Measurements from ENCODE around the gene ARHGEF11.

Gene ARHGEF11

GRCh38 chr1:156941675-156942074 is 103.9 kb downstream of the ARHGEF11 start:
- no peaks in the 10 kb centered on the region for H3K79me2 ChIP-seq (ENCODE audit: control insufficient read depth, low read length)
- no peak overlapping the region for H3K27ac ChIP-seq (ENCODE audit: low read depth, low read length)
- no peaks in the 10 kb centered on the region; the same call in 1 of the 2 replicates for H3K36me3 ChIP-seq (ENCODE audit: control insufficient read depth, low read length)
- H4K20me1 ChIP-seq (ENCODE audit: control insufficient read depth, insufficient read depth, low read depth, low read length), result no peaks in the 10 kb centered on the region
- H3K4me3 ChIP-seq (ENCODE audit: low read length), result no peak overlapping the region
- H3F3A ChIP-seq (ENCODE audit: control insufficient read depth, insufficient read depth), result no peaks in the 10 kb centered on the region
- H3K27me3 ChIP-seq (ENCODE audit: control insufficient read depth, low read length), result no peaks in the 10 kb centered on the region
- no peaks in the 10 kb centered on the region for H3K9me2 ChIP-seq (replicated peaks; ENCODE audit: control insufficient read depth, low read length)
- no peaks in the 10 kb centered on the region for H3K4me1 ChIP-seq (ENCODE audit: control insufficient read depth, low read length)
- no peak overlapping the region for H3K4me2 ChIP-seq (ENCODE audit: low read length)
- TF ChIP-seq EZH2phosphoT487 (IDR thresholded peaks at IDR 0.05; ENCODE audit: borderline replicate concordance, low read length) (no peak), CTCF (IDR thresholded peaks at IDR 0.05; ENCODE audit: low read depth, low read length, poor library complexity, severe bottlenecking) (no peak)
- no peaks in the 10 kb centered on the region for H3K9me3 ChIP-seq (ENCODE audit: control insufficient read depth, insufficient read depth, low read length)

GRCh38 chr1:156939786-156940334 is 105.7 kb downstream of the ARHGEF11 start:
- H3K4me3 ChIP-seq (ENCODE audit: low read length), result no peak overlapping the region
- no peak overlapping the region for H3K4me2 ChIP-seq (ENCODE audit: low read length)
- no peaks in the 10 kb centered on the region for H3K9me3 ChIP-seq (ENCODE audit: control insufficient read depth, insufficient read depth, low read length)
- no peaks in the 10 kb centered on the region; the same call in 1 of the 2 replicates for H3K36me3 ChIP-seq (ENCODE audit: control insufficient read depth, low read length)
- H3F3A ChIP-seq (ENCODE audit: control insufficient read depth, insufficient read depth), result no peaks in the 10 kb centered on the region
- H3K4me1 ChIP-seq (ENCODE audit: control insufficient read depth, low read length), result no peaks in the 10 kb centered on the region
- no peak overlapping the region for H3K27ac ChIP-seq (ENCODE audit: low read depth, low read length)
- no peaks in the 10 kb centered on the region for H4K20me1 ChIP-seq (ENCODE audit: control insufficient read depth, insufficient read depth, low read depth, low read length)
- TF ChIP-seq CTCF (IDR thresholded peaks at IDR 0.05; ENCODE audit: low read depth, low read length, poor library complexity, severe bottlenecking) (no peak), EZH2phosphoT487 (IDR thresholded peaks at IDR 0.05; ENCODE audit: borderline replicate concordance, low read length) (no peak)
- H3K9me2 ChIP-seq (replicated peaks; ENCODE audit: control insufficient read depth, low read length), result no peaks in the 10 kb centered on the region
- no peaks in the 10 kb centered on the region for H3K27me3 ChIP-seq (ENCODE audit: control insufficient read depth, low read length)
- no peaks in the 10 kb centered on the region for H3K79me2 ChIP-seq (ENCODE audit: control insufficient read depth, low read length)

GRCh38 chr1:156938813-156939212 is 106.7 kb downstream of the ARHGEF11 start:
- Histone ChIP-seq H3K36me3 (ENCODE audit: control insufficient read depth, low read length) (no peaks in the 10 kb centered on the region), H3K27ac (ENCODE audit: low read depth, low read length) (no peak overlapping the region), H3K27me3 (ENCODE audit: control insufficient read depth, low read length) (no peaks in the 10 kb centered on the region), H4K20me1 (ENCODE audit: control insufficient read depth, insufficient read depth, low read depth, low read length) (no peaks in the 10 kb centered on the region), H3K4me3 (ENCODE audit: low read length) (no peak overlapping the region), H3K9me2 (replicated peaks; ENCODE audit: control insufficient read depth, low read length) (no peaks in the 10 kb centered on the region), H3K4me2 (ENCODE audit: low read length) (no peak overlapping the region), H3K9me3 (ENCODE audit: control insufficient read depth, insufficient read depth, low read length) (no peaks in the 10 kb centered on the region), H3F3A (ENCODE audit: control insufficient read depth, insufficient read depth) (no peaks in the 10 kb centered on the region), H3K4me1 (ENCODE audit: control insufficient read depth, low read length) (no peaks in the 10 kb centered on the region), H3K79me2 (ENCODE audit: control insufficient read depth, low read length) (no peaks in the 10 kb centered on the region)
- TF ChIP-seq EZH2phosphoT487 (IDR thresholded peaks at IDR 0.05; ENCODE audit: borderline replicate concordance, low read length) (no peak), CTCF (IDR thresholded peaks at IDR 0.05; ENCODE audit: low read depth, low read length, poor library complexity, severe bottlenecking) (no peak)

Data from DOHH2 (cell line).